HepG2 (cell line): ENCODE measurements around the gene ANP32B. TPM values are rescaled to one million over a fixed set of nuclear protein-coding genes. Genes with fewer than 3 reads are reported as not detected.

ENCODE experiments used
- ATAC-seq: fragments of 200-7000 bp; cut with Tn5 transposase; 3 replicates; pipeline ENCODE4 v1.9.1; 2020; ENCODE audit warnings: mild to moderate bottlenecking, moderate library complexity
- BruUV-seq: library from RNA; stranded (reverse); fragments of 400-500 nt; replicated peaks from 2 replicates; lab custom pipeline; 2021; lab: Mats Ljungman, UMichigan
- CTCF ChIA-PET: fragments of 300-600 bp; formaldehyde crosslinking; extraction: SDS; loops from one replicate; lab custom pipeline; 2021; ENCODE audit warnings: low total read pairs, inconsistent platforms, low intra/inter-chr PET ratio; lab: Yijun Ruan, JAX
- POLR2A ChIA-PET: fragments of 350-600 bp; sonication (Branson Sonifier 250); formaldehyde crosslinking; loops from one replicate; lab custom pipeline; 2020; ENCODE audit warnings: antibody characterized with exemption, inconsistent platforms; lab: Yijun Ruan, JAX
- DNase-seq: peaks from one replicate; pipeline ENCODE4 v3.0.0-alpha.2; 2015; ENCODE audit warnings: low spot score
- FAIRE-seq: peaks from 3 replicates; lab custom pipeline; 2011; peaks lifted over from hg19 to GRCh38; lab: Jason Lieb, UNC
- H2AFZ ChIP-seq: one replicate; pipeline ENCODE4 v1.6.1; 2011; ENCODE audit warnings: low read length, inconsistent platforms
- H3K27ac ChIP-seq: fragments of 300-600 bp; 3 replicates; pipeline ENCODE4 v1.8.0; 2011; ENCODE audit warnings: mixed run types, mild to moderate bottlenecking, mixed read lengths, low read length, inconsistent platforms; ENCODE audit not compliant: insufficient read depth; ENCODE audit errors: extremely low read length
- H3K27me3 ChIP-seq, 2 experiments: fragments of 200-600 bp in 1 of 2; 2 replicates in 1 of 2; 3 replicates in 1 of 2; pipeline versions ENCODE4 v1.6.0 to v1.8.0; 2011; ENCODE audit warnings: low read length in 2 of 2, mild to moderate bottlenecking in 2 of 2, moderate library complexity in 2 of 2, inconsistent platforms in 1 of 2; ENCODE audit not compliant: insufficient read depth in 2 of 2, control insufficient read depth in 1 of 2
- H3K36me3 ChIP-seq, 2 experiments: fragments of 200-600 bp in 1 of 2; replicated peaks in 1 of 2; 2 replicates in 1 of 2; 3 replicates in 1 of 2; pipeline versions ENCODE4 v1.5.1 to v1.8.0; 2011; ENCODE audit warnings: low read length in 2 of 2, inconsistent platforms in 1 of 2; ENCODE audit not compliant: insufficient read depth in 2 of 2, control insufficient read depth in 1 of 2
- H3K4me1 ChIP-seq: 2 replicates; pipeline ENCODE4 v1.5.1; 2012; ENCODE audit warnings: low read length, inconsistent platforms; ENCODE audit not compliant: insufficient read depth
- H3K4me2 ChIP-seq: 2 replicates; pipeline ENCODE4 v1.6.0; 2011; ENCODE audit warnings: low read depth, low read length, inconsistent platforms
- H3K4me3 ChIP-seq, 3 experiments: fragments of 200-600 bp in 1 of 3; sonication (generic), shearing (Covaris generic) in 1 of 3; replicated peaks in 1 of 3; 2 replicates each; pipeline ENCODE4 v1.5.1; 2011 to 2016; ENCODE audit warnings: low read length in 3 of 3, inconsistent platforms in 2 of 3, low read depth in 2 of 3, mild to moderate bottlenecking in 2 of 3, control low read depth in 1 of 3, mixed read lengths in 1 of 3; ENCODE audit not compliant: insufficient read depth in 1 of 3
- H3K79me2 ChIP-seq: one replicate; pipeline ENCODE4 v1.6.1; 2011; ENCODE audit warnings: low read length, inconsistent platforms; ENCODE audit not compliant: insufficient read depth
- H3K9ac ChIP-seq: 2 replicates; pipeline ENCODE4 v1.6.0; 2011; ENCODE audit warnings: mild to moderate bottlenecking, low read depth, low read length, inconsistent platforms; ENCODE audit not compliant: insufficient read depth
- H3K9me3 ChIP-seq: 2 replicates; pipeline ENCODE4 v1.5.1; 2012; ENCODE audit warnings: mild to moderate bottlenecking, low read length
- H4K20me1 ChIP-seq: 2 replicates; pipeline ENCODE4 v1.6.0; 2011; ENCODE audit warnings: inconsistent platforms, mild to moderate bottlenecking, low read length, moderate library complexity; ENCODE audit not compliant: insufficient read depth
- FOXA1 ChIP-seq, 2 experiments: fragments of 450-650 bp in 1 of 2; sonication (generic) in 1 of 2; formaldehyde crosslinking in 1 of 2; IDR thresholded peaks; 2 replicates each; pipeline versions ENCODE4 v1.4.0 to v1.6.1; 2016 to 2020; ENCODE audit warnings: missing genetic modification reagents in 1 of 2
- MIER2 ChIP-seq: IDR thresholded peaks from 2 replicates; pipeline ENCODE4 v1.6.1; 2016; ENCODE audit warnings: missing biosample characterization, missing genetic modification reagents
- NBN ChIP-seq: fragments of 450-650 bp; conservative IDR thresholded peaks from 2 replicates; pipeline ENCODE4 v1.6.1; 2017
- RBM39 ChIP-seq: fragments of 200-400 bp; formaldehyde crosslinking; IDR thresholded peaks from one replicate; pipeline ENCODE4 v1.6.1; 2018; ENCODE audit warnings: antibody characterized with exemption, mild to moderate bottlenecking, low read depth, low read length; ENCODE audit not compliant: poor library complexity, severe bottlenecking
- RCOR2 ChIP-seq: IDR thresholded peaks from 2 replicates; pipeline ENCODE4 v1.6.1; 2016; ENCODE audit warnings: missing biosample characterization, missing genetic modification reagents
- SIX1 ChIP-seq: sonication (generic); formaldehyde crosslinking; IDR thresholded peaks from 2 replicates; pipeline ENCODE4 v1.4.0; 2020; ENCODE audit warnings: missing genetic modification reagents, borderline replicate concordance
- ZKSCAN1 ChIP-seq: fragments of 150-350 bp; IDR thresholded peaks from 2 replicates; pipeline ENCODE4 v1.6.1; 2014; ENCODE audit warnings: low read length
- ZNF335 ChIP-seq: sonication (generic); formaldehyde crosslinking; IDR thresholded peaks from 2 replicates; pipeline ENCODE4 v1.4.0; 2020; ENCODE audit warnings: missing genetic modification reagents
- ZNF34 ChIP-seq: sonication (generic); formaldehyde crosslinking; IDR thresholded peaks from 2 replicates; pipeline ENCODE4 v1.4.0; 2020; ENCODE audit warnings: mild to moderate bottlenecking, missing genetic modification reagents, borderline replicate concordance
- ZNF550 ChIP-seq: sonication (generic); formaldehyde crosslinking; IDR thresholded peaks from 2 replicates; pipeline ENCODE4 v1.4.0; 2020; ENCODE audit warnings: mild to moderate bottlenecking, missing genetic modification reagents, borderline replicate concordance
- ZNF558 ChIP-seq: sonication (generic); formaldehyde crosslinking; IDR thresholded peaks from 2 replicates; pipeline ENCODE4 v1.9.0; 2022; ENCODE audit warnings: mild to moderate bottlenecking, missing genetic modification reagents, borderline replicate concordance
- WGBS: methylation state at CpG from one replicate; pipeline ENCODE4 v1.1.6; 2017; ENCODE audit warnings: low lambda C conversion rate; 5-methylcytosine and 5-hydroxymethylcytosine counted together
- in situ Hi-C: cut with HindIII; loops from 2 replicates; pipeline ENCODE4 v1.10.0; 2017; ENCODE audit warnings: low pct_unique_long_range_greater_than_20kb; ENCODE audit not compliant: extremely low pct_ligation_motif_present
- intact Hi-C: fragments of 100-400 bp; cut with micrococcal nuclease; formaldehyde crosslinking; loops from one replicate; pipeline ENCODE4 v1.10.0; 2022; ENCODE audit not compliant: unreplicated experiment
- polyA plus RNA-seq, 8 experiments: library from polyadenylated mRNA; depleted of rRNA in 3 of 8; stranded (reverse) in 7 of 8; unstranded in 1 of 8; fragments of >200 nt; fragmentation: Illumina TruSeq in 4 of 8; extraction: Trizol in 4 of 8; gene quantifications; 2 replicates each; pipeline versions ENCODE4 v1.2.1 to v1.2.3, GENCODE V29; 2011 to 2016; ENCODE audit warnings: low read depth in 4 of 8, missing spikeins in 1 of 8, mixed read lengths in 1 of 8; ENCODE audit not compliant: insufficient read depth in 1 of 8
- total RNA-seq, 5 experiments: library from RNA; depleted of rRNA; stranded (reverse); fragments of >200 nt; fragmentation: Illumina TruSeq; extraction: Trizol; gene quantifications; 2 replicates each; pipeline ENCODE4 v1.2.3, GENCODE V29; 2016; ENCODE audit warnings: low read depth in 1 of 5

The ANP32B gene
- total and polyA plus RNA-seq, 2 of the 13 experiments (the other 11 are each of a cell fraction or from before 2014, with no cell fraction given) = 22.1 to 37.5 TPM

- no peak overlapping the region for H3K27ac ChIP-seq
- no peaks in the 10 kb centered on the region for H3K27me3 ChIP-seq
- in situ Hi-C loops = no loop called here
- H3K4me1 ChIP-seq = peaks cover 28% of the 10 kb centered on the region
- no peak for TF ChIP-seq ZNF558
- no peak for TF ChIP-seq MIER2
- TF ChIP-seq RCOR2 = no peak
- no peak for TF ChIP-seq ZNF550 (CRISPR knock-in tag)
- no peak for TF ChIP-seq SIX1
- no peak for TF ChIP-seq ZNF34
- TF ChIP-seq ZKSCAN1 = no peak
- TF ChIP-seq ZNF335 (CRISPR knock-in tag) = no peak
- no peak for TF ChIP-seq FOXA1 (IDR thresholded peaks at IDR 0.05)
- TF ChIP-seq FOXA1 (CRISPR knock-in tag; IDR thresholded peaks at IDR 0.05) = no peak
- FAIRE-seq (no peak), ATAC-seq (no peak), DNase-seq (no peak)
- intact Hi-C loops = no loop called here
- H3K4me3 ChIP-seq = no peak overlapping the region
- H3K4me2 ChIP-seq = no peak overlapping the region
- H3K9me3 ChIP-seq = no peaks in the 10 kb centered on the region
- 85% methylated on average over 1 of the region's 1 CpG for WGBS
- H4K20me1 ChIP-seq = no peaks in the 10 kb centered on the region
- no peak overlapping the region for H2AFZ ChIP-seq
- no TSS peak for BruUV-seq
- no peaks in the 10 kb centered on the region for H3K36me3 ChIP-seq
- POLR2A ChIA-PET = no interaction called here
- CTCF ChIA-PET = no interaction called here
- peaks cover 20% of the 10 kb centered on the region for H3K79me2 ChIP-seq
- H3K9ac ChIP-seq = no peak overlapping the region
These were observed 66.3 kb downstream of the ANP32B start for GRCh38 chr9:98049288-98050072.

DNA sequence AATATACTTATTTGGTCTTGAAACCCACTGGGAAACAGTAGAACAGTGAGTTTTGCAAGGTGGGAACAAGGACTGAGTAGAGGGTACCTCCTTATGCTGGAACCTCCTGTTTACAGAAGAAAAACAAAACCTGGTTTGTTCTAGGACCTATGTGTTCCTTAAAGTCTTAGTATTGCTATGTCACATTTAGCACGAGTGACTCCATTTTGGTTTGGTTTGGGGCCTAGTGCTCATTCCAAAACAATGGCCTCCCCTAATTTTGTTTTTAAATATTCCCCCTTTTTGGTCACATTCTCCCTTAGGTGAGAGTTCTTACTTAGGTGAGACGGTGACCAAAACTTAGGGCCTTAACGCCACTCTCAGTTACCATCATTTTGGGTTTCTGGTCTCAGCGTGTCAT is 67.2 kb downstream of the ANP32B start:
- H3K4me3 ChIP-seq = no peak overlapping the region
- ChIA-PET POLR2A (no interaction called here), CTCF (no interaction called here)
- ATAC-seq (no peak), FAIRE-seq (no peak), DNase-seq (no peak)
- no peak overlapping the region for H3K4me2 ChIP-seq
- H3K27me3 ChIP-seq = no peaks in the 10 kb centered on the region
- intact Hi-C loops = no loop called here
- H3K36me3 ChIP-seq = no peaks in the 10 kb centered on the region
- H3K79me2 ChIP-seq = peaks cover 20% of the 10 kb centered on the region
- TF ChIP-seq NBN (no peak), RBM39 (no peak)
- WGBS = 83% methylated on average over 4 of the region's 4 CpGs
- in situ Hi-C loops = no loop called here
- BruUV-seq = no TSS peak
- H4K20me1 ChIP-seq = no peaks in the 10 kb centered on the region
- H2AFZ ChIP-seq = no peak overlapping the region
- H3K27ac ChIP-seq = no peak overlapping the region
- H3K9me3 ChIP-seq = no peaks in the 10 kb centered on the region
- H3K9ac ChIP-seq = no peak overlapping the region
- H3K4me1 ChIP-seq = peaks cover 20% of the 10 kb centered on the region
